ENCODE results near the gene ZRANB1.

DNA sequence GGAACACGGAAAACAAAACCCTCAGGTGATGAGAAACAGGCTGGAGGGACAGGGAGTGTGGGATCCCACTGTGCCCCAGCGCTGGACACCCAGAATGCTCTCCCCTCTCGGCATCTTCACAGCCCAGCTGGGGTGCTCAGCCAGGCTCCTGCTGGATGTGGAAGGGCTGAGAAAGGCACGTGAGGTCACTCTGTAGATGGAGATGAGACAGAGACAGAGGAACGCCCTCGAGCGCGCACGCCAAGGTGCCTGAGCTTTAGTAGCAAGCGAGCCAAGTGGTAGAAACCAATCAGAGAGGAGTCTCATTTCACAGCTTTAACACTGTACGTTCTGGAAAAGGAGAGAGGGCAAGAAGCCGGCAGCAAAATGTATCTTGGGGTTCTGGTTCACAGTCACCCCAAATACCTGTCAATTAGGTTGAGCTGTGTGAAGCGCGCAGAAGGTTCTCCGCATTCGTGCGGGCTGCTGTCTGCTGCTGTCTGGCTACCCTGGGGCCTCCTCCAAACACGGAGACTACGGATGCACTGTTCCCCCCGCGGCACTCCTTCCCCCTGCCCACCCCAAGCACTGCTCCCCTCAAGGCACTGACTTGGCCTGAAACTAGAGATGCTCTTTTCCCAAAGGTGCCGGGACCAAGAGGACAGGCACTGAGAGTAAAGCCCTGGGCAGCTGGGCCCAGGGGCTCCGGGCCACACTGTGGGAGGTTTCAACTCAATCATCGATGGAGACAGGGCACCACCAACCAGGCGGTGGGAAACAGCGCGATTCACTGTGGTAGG, 91.4 kb downstream of the ZRANB1 start:
- TF ChIP-seq, protein P1, sequence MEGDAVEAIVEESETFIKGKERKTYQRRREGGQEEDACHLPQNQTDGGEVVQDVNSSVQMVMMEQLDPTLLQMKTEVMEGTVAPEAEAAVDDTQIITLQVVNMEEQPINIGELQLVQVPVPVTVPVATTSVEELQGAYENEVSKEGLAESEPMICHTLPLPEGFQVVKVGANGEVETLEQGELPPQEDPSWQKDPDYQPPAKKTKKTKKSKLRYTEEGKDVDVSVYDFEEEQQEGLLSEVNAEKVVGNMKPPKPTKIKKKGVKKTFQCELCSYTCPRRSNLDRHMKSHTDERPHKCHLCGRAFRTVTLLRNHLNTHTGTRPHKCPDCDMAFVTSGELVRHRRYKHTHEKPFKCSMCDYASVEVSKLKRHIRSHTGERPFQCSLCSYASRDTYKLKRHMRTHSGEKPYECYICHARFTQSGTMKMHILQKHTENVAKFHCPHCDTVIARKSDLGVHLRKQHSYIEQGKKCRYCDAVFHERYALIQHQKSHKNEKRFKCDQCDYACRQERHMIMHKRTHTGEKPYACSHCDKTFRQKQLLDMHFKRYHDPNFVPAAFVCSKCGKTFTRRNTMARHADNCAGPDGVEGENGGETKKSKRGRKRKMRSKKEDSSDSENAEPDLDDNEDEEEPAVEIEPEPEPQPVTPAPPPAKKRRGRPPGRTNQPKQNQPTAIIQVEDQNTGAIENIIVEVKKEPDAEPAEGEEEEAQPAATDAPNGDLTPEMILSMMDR (IDR thresholded peaks at IDR 0.05): no peak
- TF ChIP-seq POLR2A (IDR thresholded peaks at IDR 0.05): no peak
- TF ChIP-seq EP300 (IDR thresholded peaks at IDR 0.05): no peak
- no peak for TF ChIP-seq POLR2AphosphoS5 (IDR thresholded peaks at IDR 0.05)

Data from gastroesophageal sphincter (tissue), 3 donors.